HG03045 (cell line): ENCODE measurements around the gene TRIM50.
A peak's percentile ranks its signal among the peaks of the same experiment; 100 is the strongest.
"Not testable (repeated sequence)": the region's sequence is repeated elsewhere in the genome, so short reads cannot be mapped to it uniquely, and the experiment has no call there.

Experiments used
- ATAC-seq: cut with Tn5 transposase; IDR thresholded peaks from one replicate; pipeline ENCODE4 v1.9.1; 2021; ENCODE audit warnings: mild to moderate bottlenecking, moderate library complexity; ENCODE audit not compliant: unreplicated experiment

The TRIM50 gene

DNA sequence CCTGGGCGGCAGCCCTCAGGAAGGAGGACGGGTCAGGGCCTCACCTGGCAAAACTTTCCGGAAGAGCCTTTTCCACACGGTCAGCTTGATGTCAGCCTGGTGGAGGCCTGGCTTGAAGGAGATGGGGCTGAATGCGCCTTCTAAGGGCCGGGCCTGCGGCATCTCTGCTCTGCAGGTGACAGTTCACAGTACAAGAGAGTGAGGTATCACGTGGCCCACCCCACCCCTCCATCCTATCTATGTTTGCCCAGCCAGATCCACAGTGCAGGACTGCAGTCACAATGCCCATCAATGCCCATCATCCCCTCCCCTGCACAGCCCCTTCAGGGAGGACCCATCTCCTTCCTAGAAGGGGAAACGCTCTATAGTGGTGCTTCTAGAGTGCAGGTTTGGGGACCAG, 11.4 kb downstream of the TRIM50 start:
- ATAC-seq: no peak

DNA sequence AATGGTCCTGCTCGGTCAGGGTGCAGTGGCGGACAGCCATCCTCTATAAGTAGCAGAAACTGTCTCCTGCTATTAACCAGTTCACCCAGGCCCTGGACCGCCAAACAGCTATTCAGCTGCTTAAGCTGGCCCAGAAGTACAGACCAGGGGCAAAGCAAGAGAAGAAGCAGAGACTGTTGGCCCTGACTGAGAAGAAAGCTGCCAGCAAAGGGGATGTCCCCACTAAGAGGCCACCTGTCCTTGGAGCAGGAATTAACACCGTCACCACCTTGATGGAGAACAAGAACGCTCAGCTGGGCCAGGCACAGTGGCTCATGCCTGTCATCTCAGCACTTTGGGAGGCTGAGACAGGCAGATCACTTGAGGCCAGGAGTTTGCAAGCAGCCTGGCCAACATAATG, 13.6 kb downstream of the TRIM50 start:
- ATAC-seq: no peak

DNA sequence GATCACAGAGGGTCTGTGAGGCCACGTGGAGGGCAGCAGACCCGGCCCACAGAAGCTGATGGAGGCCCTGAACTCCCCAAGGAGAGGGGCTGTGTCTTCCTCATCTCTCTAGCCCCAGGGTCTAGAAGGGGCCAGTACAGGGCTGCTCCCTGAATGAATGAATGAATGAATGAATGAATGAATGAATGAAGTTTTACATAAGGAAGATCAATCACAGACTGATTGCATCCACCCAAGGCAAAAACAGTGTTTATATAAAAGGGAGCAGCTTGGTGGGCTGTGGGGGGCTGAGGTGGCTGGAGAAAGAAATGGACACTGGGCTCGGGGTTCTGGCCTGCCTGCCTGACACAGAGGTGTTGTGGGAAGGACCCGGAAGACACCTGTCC, 14.4 kb downstream of the TRIM50 start:
- no peak for ATAC-seq

DNA sequence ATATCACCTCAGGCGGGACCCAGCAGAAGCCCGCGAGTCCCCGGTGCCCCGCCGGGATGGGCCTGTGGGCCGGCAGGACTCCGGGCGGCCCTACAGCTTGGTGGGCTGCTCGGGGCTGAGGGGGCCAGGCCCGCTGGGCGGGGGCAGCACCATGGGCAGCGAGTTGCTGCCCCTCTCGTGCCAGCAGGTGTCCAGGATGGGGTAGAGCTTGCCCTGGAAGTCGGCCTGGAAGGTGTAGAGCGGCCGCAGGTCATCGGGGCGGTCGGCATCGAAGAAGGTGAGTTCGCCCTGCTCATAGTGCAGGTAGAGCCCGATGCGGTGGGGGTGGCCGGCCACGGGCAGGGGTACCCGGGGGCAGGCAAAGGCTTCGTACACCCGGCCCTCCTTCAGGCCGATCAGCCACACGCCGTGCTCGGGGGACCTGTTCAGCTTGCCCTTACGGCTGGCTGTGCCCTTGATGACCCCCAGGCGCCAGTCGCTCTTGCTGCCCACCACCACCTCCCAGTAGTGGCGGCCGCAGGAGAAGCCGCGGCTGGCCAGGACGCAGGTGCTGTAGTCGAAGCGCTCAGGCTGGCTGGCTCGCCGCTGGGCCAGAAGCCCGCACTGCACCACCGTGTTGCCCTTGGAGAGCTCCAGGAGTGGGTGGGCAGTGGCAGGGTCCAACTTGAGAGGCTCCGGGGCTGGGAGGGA, 14.9 kb downstream of the TRIM50 start:
- ATAC-seq: no peak

DNA sequence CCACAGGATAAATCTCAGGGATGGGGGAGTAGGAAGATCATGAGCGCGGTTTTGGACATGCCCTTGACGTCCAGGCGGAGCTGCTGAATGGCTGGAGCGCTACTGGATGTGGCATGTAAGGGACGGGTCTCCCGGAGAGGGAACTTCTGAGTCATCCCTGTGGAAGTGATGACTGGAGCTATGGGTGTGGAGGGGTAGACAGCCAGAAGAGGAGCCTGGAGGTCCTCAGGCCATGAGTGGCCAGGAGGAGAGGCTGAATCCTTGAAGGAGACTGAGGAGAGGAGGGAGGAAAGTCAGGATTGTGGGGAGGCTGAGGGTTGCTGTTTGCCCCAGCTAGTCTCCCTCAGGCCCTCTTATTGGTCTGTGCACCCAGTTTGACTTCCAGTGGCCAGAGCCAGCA, 16.5 kb downstream of the TRIM50 start:
- ATAC-seq: not testable (repeated sequence)

DNA sequence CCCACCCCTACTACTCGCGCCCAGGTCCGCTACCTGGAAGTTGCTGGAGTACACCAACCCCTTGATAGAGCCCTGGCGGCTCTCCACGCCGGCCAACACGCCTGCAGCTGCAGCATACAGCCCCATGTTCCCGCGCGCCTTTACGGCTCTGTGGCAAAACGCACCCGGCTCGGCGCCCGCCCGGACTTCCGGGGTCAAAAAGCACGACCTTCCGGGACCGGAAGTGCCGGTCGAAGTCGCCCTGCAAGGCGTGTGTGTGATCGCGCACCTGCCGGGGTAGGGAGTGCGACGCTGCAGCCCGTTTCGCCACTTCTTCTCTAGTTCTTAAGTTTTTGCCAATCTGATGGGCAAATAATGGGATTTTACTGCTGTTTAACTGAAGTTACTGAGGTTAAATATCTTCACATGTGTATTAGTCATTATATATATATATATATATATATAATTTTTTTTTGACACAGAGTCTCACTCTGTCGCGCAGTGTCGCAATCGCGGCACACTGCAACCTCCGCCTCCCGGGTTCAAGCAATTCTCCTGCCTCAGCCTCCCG, 19.1 kb downstream of the TRIM50 start, which contains the start of gene NSUN5:
Gene NSUN5 (minus strand): TSS at position 162 of the 550 bp plus-strand sequence. CDS start 36 bp downstream, at position 126.
- peak; percentile 79 for ATAC-seq

DNA sequence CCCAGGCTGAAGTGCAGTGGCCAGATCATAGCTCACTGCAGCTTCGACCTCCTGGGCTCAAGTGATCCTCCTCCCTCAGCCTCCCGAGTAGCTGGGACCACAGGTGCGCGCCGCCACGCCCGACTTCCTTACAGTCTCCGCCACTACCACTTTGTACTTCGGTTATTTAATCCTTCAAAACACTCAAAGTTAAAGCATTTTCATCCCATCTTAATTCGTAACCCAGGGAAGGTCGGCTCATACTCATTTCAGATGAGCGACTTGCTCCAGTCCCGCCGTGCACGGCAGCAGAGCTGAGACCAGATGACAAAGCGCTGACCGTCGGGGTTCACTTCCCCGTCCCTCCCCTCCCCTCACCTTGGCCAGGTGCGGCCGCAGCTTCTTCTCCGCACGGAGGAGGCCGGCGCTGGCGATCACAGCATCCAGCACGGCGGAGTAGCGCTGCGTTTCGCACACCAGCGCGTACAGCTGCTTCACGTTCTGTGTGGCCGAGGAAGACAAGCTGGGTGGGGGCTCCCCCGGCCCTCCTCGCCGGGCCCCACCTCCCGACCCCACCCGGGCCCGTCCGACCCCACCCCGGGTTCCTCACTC, 19.7 kb downstream of the TRIM50 start:
- ATAC-seq: peak; percentile 41

DNA sequence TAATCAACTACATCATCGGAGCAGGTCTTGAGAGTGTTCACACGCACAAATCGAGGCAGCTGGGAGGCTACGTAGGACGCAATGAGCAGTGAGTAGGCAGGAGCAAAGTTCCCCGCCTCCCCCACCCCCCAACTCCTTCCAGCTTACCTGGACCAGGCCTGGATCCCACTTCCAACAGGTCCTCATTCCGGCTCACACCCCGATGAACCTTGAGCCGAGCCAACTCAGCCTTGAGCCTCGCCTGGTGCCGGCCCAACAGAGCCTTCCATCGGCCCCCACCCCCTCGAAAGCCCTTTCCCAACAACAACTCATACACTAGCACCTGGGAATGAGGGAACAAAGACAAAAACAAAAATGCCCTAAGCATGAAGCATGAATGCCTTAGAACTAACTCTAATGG, 20.4 kb downstream of the TRIM50 start:
- ATAC-seq: no peak

DNA sequence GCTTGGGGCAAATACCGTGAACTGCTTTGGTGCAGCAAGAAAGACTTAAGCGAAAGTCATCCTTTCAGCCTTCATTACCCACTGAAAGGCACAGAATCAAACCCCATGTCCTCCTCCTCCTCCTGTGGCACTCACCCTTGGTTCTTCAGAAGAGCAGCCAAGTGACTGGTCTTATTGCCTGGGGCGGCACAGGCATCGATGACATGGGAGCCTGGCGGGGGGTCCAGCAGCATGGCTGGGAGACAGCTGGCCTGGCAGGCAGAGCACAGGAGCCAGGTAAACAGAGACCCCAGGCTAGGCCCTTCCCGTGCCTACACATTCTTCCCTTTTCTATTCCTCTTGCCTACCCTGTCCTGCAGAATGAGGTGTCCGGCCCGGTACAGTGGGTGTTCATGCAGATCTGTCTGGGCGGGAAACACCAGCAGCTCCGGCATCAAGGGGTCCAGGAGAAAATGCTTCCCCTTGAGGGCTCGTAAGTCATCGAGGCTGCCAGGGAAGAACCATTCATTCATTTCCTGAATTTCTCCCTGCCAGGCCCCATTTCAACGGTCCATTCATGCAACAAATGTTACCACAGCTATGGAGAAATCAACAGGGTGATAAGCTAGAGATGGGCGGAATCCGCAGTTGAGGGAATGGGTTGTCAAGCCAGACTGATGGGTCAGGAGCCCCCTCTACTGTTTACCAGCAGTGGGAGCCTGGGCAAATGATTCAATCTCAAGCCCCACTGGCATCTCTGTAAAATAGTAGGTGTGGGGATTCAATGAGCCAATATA, 23.1 kb downstream of the TRIM50 start:
- not testable (repeated sequence) for ATAC-seq

DNA sequence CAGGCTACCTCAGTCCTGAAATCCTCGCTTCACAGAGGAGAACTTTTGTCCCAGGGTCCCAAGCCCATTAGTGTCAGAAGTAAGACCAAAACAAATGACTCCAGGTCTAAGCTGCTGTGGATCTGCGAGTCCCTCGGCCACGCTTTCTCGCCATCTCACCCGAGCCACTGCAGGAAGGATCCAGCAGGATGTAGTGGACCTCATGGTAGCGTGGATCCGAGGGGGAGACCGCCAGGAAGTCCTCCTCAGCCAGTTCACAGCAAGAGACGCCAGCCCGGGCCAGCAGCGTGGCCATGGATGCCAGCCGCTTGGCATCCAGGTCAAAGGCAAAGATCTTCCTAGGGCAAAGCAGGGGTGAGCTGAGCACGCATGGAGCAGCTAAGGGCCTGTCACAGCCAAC, 23.8 kb downstream of the TRIM50 start:
- ATAC-seq: no peak

DNA sequence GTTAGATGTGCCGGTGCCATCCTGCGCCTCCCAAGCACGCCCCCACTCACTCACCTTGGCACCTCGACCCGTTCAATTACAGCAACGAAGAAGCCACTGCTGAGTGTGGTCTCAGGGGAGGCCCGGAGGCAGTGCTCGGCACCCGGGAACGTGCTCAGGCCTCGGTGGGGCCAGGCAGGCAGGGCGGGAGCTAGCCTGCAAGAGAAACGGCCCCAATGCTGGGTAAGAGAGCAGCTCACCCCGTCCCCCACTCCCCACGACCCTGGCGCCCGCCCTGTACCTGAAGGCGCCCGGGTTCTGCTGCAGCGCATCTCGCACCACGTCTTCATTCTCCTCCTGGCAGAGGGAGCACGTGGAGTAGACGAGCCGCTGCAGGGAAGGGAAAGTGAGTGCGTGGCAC, 24.3 kb downstream of the TRIM50 start:
- ATAC-seq: no peak

DNA sequence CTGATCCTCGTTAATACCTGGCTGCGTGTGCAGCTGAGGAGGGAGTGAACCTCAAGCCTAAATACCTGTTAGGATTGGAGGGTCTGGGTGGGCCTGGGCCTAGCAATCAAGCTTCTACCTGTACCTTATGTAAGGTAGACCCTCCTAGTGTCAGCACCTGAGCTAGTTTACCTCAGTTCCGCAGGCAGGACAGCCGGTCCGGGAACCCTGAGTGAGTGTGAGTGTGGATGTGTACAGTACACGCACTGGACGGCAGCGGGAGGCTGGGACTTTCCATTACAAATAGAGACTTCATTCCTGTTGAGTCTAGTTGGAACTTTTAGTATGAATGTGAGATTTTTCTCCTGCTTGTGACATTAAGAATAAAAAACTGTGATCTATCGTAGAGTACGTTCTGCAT, 25.0 kb downstream of the TRIM50 start:
- not testable (repeated sequence) for ATAC-seq

DNA sequence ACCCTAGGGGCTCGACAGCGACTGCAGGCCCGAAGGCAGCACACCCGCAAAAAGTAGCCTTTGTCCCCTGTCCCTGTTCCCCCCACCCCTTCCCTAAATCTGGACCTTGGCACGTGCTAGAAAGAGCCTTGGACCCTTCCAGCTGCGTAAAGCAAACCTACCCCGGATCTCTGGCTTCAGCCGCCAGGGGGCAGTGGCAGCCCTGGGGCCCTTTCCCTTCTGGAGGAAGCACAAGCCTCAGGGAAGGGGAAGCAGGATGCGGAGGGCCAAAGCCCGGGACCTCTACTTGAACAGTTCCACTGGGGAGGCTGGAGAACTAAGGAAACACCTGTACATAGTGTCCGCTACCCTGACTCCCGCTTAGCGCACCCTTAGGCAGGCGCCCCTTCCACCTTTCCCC, 26.8 kb downstream of the TRIM50 start:
- ATAC-seq: not testable (repeated sequence)

DNA sequence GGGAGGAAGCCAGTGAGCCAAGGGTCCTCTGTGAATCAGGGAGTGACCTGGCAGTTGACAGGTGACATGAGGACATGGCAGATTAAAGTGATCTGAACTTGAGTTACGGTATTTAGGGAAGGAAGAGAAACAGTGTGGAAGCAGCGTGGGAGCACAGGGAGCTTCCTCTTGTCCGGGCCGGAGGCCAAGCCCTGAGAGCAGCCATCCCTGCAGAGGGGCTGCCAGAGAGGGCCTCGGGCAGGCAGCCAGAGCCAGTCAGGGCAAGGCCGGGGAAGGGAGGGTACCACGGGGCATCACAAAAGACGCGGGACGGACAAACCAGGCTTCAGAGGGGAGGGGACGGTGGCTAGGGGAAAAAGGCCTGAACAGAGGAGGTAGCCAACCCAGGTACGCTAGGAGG, 28.1 kb downstream of the TRIM50 start:
- ATAC-seq: not testable (repeated sequence)

DNA sequence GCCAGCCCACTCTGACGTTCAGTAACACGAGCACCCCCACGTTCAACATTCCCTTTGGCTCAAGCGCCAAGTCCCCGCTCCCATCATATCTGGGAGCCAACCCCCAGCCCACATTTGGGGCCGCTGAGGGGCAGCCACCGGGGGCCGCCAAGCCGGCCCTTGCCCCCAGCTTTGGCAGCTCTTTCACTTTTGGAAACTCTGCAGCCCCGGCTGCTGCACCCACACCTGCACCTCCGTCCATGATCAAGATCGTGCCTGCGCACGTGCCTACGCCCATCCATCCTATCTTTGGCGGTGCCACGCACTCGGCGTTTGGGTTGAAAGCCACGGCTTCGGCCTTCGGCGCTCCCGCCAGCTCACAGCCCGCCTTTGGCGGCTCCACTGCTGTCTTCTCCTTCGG, 30.2 kb downstream of the TRIM50 start:
- ATAC-seq: not testable (repeated sequence)

DNA sequence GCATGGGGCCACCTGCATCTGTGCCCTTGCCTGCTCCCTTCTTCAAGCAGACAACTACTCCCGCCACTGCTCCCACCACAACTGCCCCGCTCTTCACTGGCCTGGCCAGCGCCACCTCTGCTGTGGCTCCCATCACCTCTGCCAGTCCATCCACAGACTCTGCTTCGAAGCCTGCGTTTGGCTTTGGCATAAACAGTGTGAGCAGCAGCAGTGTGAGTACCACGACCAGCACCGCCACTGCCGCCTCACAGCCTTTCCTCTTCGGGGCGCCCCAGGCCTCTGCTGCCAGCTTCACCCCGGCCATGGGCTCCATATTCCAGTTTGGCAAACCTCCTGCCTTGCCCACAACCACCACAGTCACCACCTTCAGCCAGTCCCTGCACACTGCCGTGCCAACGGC, 30.6 kb downstream of the TRIM50 start:
- not testable (repeated sequence) for ATAC-seq

DNA sequence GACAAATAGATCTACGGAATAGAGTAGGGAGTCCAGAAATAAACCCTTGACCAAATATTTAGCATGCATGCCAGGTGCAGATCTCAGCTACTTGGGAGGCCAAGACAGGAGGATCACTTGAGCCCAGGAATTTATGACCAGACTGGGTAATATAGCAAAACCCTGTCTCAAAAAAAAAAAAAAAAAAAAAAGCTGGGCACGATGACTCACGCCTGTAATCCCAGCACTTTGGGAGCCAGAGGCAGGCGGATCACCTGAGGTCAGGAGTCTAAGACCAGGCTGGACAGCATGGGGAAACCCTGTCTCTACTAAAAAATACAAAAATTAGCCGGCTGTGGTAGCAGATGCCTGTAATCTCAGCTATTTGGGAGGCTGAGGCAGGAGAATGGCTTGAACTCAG, 50.7 kb downstream of the TRIM50 start:
- ATAC-seq: not testable (repeated sequence)

DNA sequence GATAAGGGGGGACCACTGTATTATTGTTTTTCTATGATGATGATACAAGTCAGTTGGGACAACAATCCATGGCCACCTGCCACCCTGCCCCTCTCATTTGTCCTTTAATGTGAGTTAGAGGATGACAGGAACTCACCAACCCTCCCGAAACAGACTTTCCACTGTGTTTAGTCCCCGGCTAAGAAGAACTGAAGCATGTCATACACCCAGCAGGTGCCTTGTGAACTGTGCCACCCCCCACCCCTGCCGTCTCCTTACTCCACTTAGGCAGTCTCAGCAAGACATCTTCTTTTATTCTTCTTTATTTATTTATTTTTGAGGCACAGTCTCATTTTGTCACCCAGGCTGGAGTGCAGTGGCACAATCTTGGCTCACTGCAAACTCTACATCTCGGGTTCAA, 60.1 kb downstream of the TRIM50 start:
- ATAC-seq: not testable (repeated sequence)

DNA sequence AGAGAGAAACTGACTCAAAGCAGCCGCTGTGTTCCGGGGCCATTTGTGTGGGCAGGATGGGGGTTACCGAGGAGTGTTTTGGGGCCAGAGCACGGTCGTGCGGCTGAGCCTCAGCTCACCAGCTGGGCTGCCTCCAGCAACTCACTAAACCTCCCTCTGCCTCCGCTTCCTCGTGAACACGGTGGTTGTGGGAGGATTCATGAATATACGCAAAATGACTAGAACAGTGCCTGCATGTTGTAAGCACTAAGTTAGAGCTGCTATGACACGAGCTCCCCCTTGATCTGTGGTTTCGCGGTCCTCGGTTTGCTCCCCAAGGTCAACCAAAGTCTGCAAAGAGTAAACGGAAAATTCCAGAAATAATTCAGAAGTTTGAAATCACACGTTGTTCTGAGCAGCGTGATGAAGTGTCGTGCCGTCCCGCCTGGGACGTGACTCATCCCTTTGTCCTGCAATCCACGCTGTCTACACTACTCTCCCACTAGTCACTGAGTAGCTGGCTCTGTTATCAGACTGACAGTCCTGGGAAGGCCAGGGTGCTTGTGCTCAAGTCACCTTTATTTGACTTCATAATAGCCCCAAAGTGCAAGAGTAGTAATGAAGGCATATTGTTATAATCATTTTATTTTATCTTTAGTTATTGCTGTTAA, 61.0 kb downstream of the TRIM50 start:
- ATAC-seq: peak; percentile 79
